ENCODE results near the gene CD80. TPM values are rescaled to one million over a fixed set of nuclear protein-coding genes. Genes with fewer than 3 reads are reported as not detected.
A peak's percentile ranks its signal among the peaks of the same experiment; 100 is the strongest.

Gene CD80
- total and polyA plus RNA-seq, 2 of the 8 experiments (the other 6 are each of a cell fraction or from before 2014, with no cell fraction given): 0.11 TPM; not detected in 1

DNA sequence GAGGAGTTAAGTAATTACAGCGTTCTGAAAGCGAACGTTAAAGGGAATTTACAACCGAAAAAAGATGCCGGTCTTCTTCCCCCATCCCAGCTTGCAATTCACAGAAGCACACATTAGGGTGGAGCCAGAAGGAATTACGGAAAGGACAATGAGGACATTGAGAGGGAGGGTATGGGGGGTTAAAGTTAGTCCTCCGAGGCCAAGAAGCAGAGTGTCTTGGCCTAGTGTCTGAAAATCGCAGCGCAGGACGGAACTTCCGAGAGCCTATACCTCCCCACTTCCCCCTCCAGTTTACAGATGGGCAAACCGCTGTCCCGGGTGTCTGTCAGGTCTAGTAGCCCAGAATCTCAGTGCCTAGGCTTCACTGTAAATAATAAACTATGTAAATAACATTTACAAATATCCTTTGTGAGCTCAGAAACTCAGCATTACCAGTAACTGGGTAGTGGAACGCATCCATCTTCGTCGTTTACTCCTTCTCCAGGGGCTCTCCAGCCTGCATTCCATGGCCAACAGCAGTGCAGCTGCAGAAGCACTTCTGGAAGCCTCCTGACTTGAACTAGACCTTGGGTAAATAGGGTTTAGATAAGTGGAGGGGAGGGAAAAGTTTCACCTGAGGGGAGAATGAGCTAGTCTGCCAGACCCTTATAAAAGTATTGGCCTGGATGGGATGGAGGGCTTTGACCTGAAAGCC lies 20.8 kb upstream of the CD80 start:
- no peak overlapping the region for H3K14ac ChIP-seq (ENCODE audit: insufficient read length)
- peak overlapping the region; percentile 95 to 98 for H3K4me2 ChIP-seq (ENCODE audit: insufficient read depth in 1 of 2, low read depth in 2 of 2, low read length in 2 of 2)
- H2BK20ac ChIP-seq (ENCODE audit: low read length): peak overlapping the region; percentile 86; the same call in 1 of the 2 replicates
- no peak overlapping the region for H2BK120ac ChIP-seq (replicated peaks; ENCODE audit: low read depth, low read length)
- peak in 1 of 2 experiments; percentile 54 for DNase-seq (ENCODE audit: low read depth in 1 of 2, low spot score in 2 of 2)
- no peaks in the 10 kb centered on the region for H3K36me3 ChIP-seq (ENCODE audit: control insufficient read depth in 2 of 4, insufficient read depth in 4 of 4, low read length in 3 of 4)
- H3K9ac ChIP-seq (replicated peaks in 1 of 4; ENCODE audit: extremely low read depth in 1 of 4, low read depth in 3 of 4, low read length in 3 of 4): peak overlapping the region in 3 of 4 experiments; percentile 69 to 83 (median 78); a peak in 6 of 7 replicates
- H2BK5ac ChIP-seq (ENCODE audit: low read depth, low read length): no peak overlapping the region
- peak overlapping the region; percentile 29 for H2BK12ac ChIP-seq (ENCODE audit: low read depth, low read length)
- H4K20me1 ChIP-seq (replicated peaks in 1 of 2; ENCODE audit: control insufficient read depth in 1 of 2, insufficient read depth in 2 of 2, low read length in 2 of 2): no peaks in the 10 kb centered on the region
- no peak overlapping the region for H3K23ac ChIP-seq (ENCODE audit: insufficient read length)
- 0 out of 2 replicates have a peak overlapping the region, but pooled peaks have one; percentile 81 for H2BK15ac ChIP-seq (ENCODE audit: low read length)
- no peak overlapping the region for H4K91ac ChIP-seq (replicated peaks; ENCODE audit: insufficient read length, low read length)
- peaks cover 9% of the 10 kb centered on the region for H3K23me2 ChIP-seq (ENCODE audit: low read depth, low read length)
- peak overlapping the region; percentile 61 to 83 (median 70) for H3K4me3 ChIP-seq (ENCODE audit: extremely low read depth in 1 of 4, insufficient read depth in 2 of 4, low read depth in 3 of 4, low read length in 4 of 4)
- H4K8ac ChIP-seq (ENCODE audit: extremely low read depth, insufficient read depth, low read length): no peak overlapping the region; the same call in 1 of the 2 replicates
- H3K27me3 ChIP-seq (replicated peaks in 1 of 4; ENCODE audit: control insufficient read depth in 3 of 4, extremely low read depth in 1 of 4, insufficient read depth in 3 of 4, low read length in 3 of 4): peaks cover 0 to 11% (median 8%) of the 10 kb centered on the region in 4 experiments; a peak in 4 of 7 replicates
- no peak overlapping the region for H4K5ac ChIP-seq (ENCODE audit: insufficient read length, low read depth, low read length)
- no peaks in the 10 kb centered on the region for H3K9me3 ChIP-seq (ENCODE audit: insufficient read depth in 2 of 2, low read depth in 1 of 2, low read length in 1 of 2)
- peak overlapping the region; percentile 93 for H2AFZ ChIP-seq (ENCODE audit: low read length)
- no peak overlapping the region for H3K27ac ChIP-seq (ENCODE audit: low read depth, low read length)
- 0 out of 2 replicates have a peak overlapping the region, but pooled peaks have one; percentile 13 for H2AK5ac ChIP-seq (ENCODE audit: low read depth, low read length)
- peaks cover 0 to 4% (median 4%) of the 10 kb centered on the region in 4 experiments; a peak in 4 of 7 replicates for H3K4me1 ChIP-seq (replicated peaks in 1 of 4; ENCODE audit: control insufficient read depth in 3 of 4, insufficient read depth in 4 of 4, low read length in 3 of 4)
- ChIA-PET POLR2A (ENCODE audit: partially characterized antibody) (interaction anchor here (0.6 to 2.4 kb wide), 10 partner anchors 9 to 226 kb away, joined by 3 to 10 read pairs (median 4); partner anchors contain the start of genes CD80, TIMMDC1 and TMEM39A), CTCF (ENCODE audit: partially characterized antibody) (interaction anchor here (0.7 to 1.5 kb wide), 5 partner anchors 16 to 162 kb away, joined by 3 to 4 read pairs (median 4); no protein-coding TSS in a partner anchor)
- no peaks in the 10 kb centered on the region for H3K79me2 ChIP-seq (ENCODE audit: control insufficient read depth in 1 of 2, insufficient read depth in 2 of 2, low read length in 2 of 2)
- peak overlapping the region; percentile 97 for H3K18ac ChIP-seq (ENCODE audit: extremely low read depth, low read length)
- no peaks in the 10 kb centered on the region for H3K79me1 ChIP-seq (ENCODE audit: low read depth, low read length)
- H3K56ac ChIP-seq (replicated peaks; ENCODE audit: insufficient read length, low read depth, low read length): no peak overlapping the region
- no peak overlapping the region for H3K4ac ChIP-seq (replicated peaks; ENCODE audit: insufficient read length, low read depth, low read length)
- FAIRE-seq: peak; percentile 19
- 20% methylated on average over 16 of the region's 16 CpGs; no CpG with 5 or more reads in 1 of the 2 experiments for WGBS, 2 experiments (ENCODE audit: extremely low coverage in 1 of 2, insufficient coverage in 1 of 2, insufficient read length in 1 of 2, insufficient replicate concordance in 2 of 2, low coverage in 1 of 2, low lambda C conversion rate in 2 of 2, missing lambda C conversion rate in 1 of 2)
- TF ChIP-seq BCL11A (IDR thresholded peaks at IDR 0.05; ENCODE audit: low read depth in 2 of 2, low read length in 2 of 2) (no peak), TBP (IDR thresholded peaks at IDR 0.05; ENCODE audit: low read depth, low read length) (peak; percentile 27; the same call in 1 of the 2 replicates), EP300 (IDR thresholded peaks at IDR 0.05; ENCODE audit: borderline replicate concordance in 1 of 2, low read depth in 2 of 2, low read length in 2 of 2) (no peak), NANOG (IDR thresholded peaks at IDR 0.05; ENCODE audit: insufficient read depth, low read depth, low read length, poor library complexity, severe bottlenecking) (no peak), CTBP2 (IDR thresholded peaks at IDR 0.05; ENCODE audit: borderline replicate concordance, insufficient read depth, insufficient read length, low read length) (no peak), POLR2A (IDR thresholded peaks at IDR 0.05; ENCODE audit: control extremely low read depth in 1 of 2, low read depth in 2 of 2, low read length in 2 of 2) (peak in 1 of 2 experiments; percentile 33; a peak in 1 of 3 replicates)
- TF ChIP-seq, protein P1, sequence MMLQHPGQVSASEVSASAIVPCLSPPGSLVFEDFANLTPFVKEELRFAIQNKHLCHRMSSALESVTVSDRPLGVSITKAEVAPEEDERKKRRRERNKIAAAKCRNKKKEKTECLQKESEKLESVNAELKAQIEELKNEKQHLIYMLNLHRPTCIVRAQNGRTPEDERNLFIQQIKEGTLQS (IDR thresholded peaks at IDR 0.05; ENCODE audit: insufficient read depth, low read depth, low read length): no peak
- TF ChIP-seq, protein P2, sequence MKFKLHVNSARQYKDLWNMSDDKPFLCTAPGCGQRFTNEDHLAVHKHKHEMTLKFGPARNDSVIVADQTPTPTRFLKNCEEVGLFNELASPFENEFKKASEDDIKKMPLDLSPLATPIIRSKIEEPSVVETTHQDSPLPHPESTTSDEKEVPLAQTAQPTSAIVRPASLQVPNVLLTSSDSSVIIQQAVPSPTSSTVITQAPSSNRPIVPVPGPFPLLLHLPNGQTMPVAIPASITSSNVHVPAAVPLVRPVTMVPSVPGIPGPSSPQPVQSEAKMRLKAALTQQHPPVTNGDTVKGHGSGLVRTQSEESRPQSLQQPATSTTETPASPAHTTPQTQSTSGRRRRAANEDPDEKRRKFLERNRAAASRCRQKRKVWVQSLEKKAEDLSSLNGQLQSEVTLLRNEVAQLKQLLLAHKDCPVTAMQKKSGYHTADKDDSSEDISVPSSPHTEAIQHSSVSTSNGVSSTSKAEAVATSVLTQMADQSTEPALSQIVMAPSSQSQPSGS (IDR thresholded peaks at IDR 0.05; ENCODE audit: low read length): no peak
